GM12878 (cell line): ENCODE data around the gene CFAP161. TPM values are rescaled to one million over a fixed set of nuclear protein-coding genes. Genes with fewer than 3 reads are reported as not detected.

Experiments used
- FOXK2 ChIP-seq: fragments of 450-650 bp; IDR thresholded peaks from 2 replicates; pipeline ENCODE4 v1.6.1; 2017; ENCODE audit warnings: mild to moderate bottlenecking, moderate library complexity
- GATAD2B ChIP-seq: fragments of 450-650 bp; conservative IDR thresholded peaks from 2 replicates; pipeline ENCODE4 v1.6.1; 2017; ENCODE audit warnings: low read depth, mild to moderate bottlenecking, moderate library complexity
- MYC ChIP-seq: IDR thresholded peaks from 2 replicates; pipeline ENCODE4 v1.6.1; 2011; ENCODE audit warnings: mild to moderate bottlenecking, low read length, moderate library complexity, inconsistent platforms; ENCODE audit not compliant: insufficient read depth, insufficient replicate concordance, insufficient read length, severe bottlenecking
- NFYB ChIP-seq: IDR thresholded peaks from 2 replicates; pipeline ENCODE4 v1.6.1; 2011; ENCODE audit warnings: low read depth, mild to moderate bottlenecking, low read length, improper control_type of control experiment, moderate library complexity; ENCODE audit not compliant: insufficient read depth
- ZBTB40 ChIP-seq: fragments of 450-650 bp; IDR thresholded peaks from 2 replicates; pipeline ENCODE4 v1.6.1; 2016; ENCODE audit warnings: mild to moderate bottlenecking, moderate library complexity, borderline replicate concordance
- ZNF592 ChIP-seq: fragments of 450-650 bp; IDR thresholded peaks from 2 replicates; pipeline ENCODE4 v1.6.1; 2017; ENCODE audit warnings: mild to moderate bottlenecking, moderate library complexity
- ZNF687 ChIP-seq: fragments of 450-650 bp; IDR thresholded peaks from 2 replicates; pipeline ENCODE4 v1.6.1; 2017; ENCODE audit warnings: mild to moderate bottlenecking, moderate library complexity
- ZSCAN29 ChIP-seq: fragments of 450-650 bp; IDR thresholded peaks from 2 replicates; pipeline ENCODE4 v1.6.1; 2017; ENCODE audit warnings: mild to moderate bottlenecking, moderate library complexity
- polyA plus RNA-seq, 11 experiments: library from polyadenylated mRNA; depleted of rRNA in 4 of 11; unstranded in 6 of 11; stranded (reverse) in 5 of 11; fragments of >200 nt; fragmentation: Nextera tagmentation in 4 of 11; fragmentation: Illumina TruSeq in 1 of 11; extraction: Ambion mirVana in 4 of 11; extraction: Trizol in 1 of 11; gene quantifications; 1 replicate in 1 of 11; 2 replicates in 10 of 11; pipeline versions ENCODE4 v1.2.1 to v1.2.3, GENCODE V29; 2011 to 2016; ENCODE audit warnings: inconsistent platforms in 2 of 11, missing spikeins in 2 of 11, low read depth in 1 of 11
- total RNA-seq, 4 experiments: library from RNA; depleted of rRNA in 3 of 4; stranded (reverse); fragments of >200 nt in 3 of 4; fragmentation: Illumina TruSeq in 1 of 4; extraction: Trizol in 1 of 4; gene quantifications; 2 replicates each; pipeline versions ENCODE4 v1.2.1 to v1.2.3, GENCODE V29; 2013 to 2021
- TF ChIP-seq, protein P1 (sequence below): fragments of 450-650 bp; formaldehyde crosslinking; IDR thresholded peaks from 2 replicates; pipeline ENCODE4 v1.4.0; 2020; ENCODE audit warnings: mild to moderate bottlenecking, moderate library complexity

CFAP161 gene
- total and polyA plus RNA-seq, 10 of the 15 experiments (the other 5 are each of a cell fraction or from before 2014, with no cell fraction given): 0.31 TPM; not detected in 9

DNA sequence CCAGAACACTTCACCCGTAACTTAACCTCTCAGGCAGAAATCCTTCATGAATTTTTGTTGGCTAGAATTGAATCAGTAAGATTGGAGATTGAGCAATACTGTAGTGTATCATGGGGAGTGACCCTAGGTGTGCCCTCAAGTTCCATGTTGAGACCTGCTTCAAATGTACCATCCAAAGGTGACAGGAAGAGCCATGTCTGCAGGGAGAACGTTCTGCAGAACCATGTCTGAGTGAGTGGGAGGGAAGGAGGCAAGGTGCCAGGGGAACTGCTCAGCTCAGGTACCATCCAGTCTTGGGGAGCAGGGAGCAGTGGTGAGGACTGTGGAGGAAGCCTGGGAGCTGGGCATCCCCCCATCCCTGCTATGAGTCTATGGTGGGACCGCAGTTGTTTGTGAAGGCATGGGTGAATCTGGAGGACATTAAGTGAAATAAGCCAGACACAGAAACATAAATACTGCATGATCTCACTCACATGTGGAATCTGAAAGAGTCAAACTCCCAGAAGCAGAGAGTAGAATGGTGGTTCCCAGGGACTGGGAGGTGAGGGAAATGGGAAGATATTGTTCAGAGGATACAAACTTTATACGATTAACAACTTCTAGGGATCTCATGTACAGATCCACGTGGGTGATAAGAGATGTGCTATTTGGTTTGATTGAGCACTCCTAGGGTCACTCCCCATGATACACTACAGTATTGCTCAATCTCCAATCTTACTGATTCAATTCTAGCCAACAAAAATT lies 23.3 kb downstream of the CFAP161 start (continued):
- TF ChIP-seq, protein P1, sequence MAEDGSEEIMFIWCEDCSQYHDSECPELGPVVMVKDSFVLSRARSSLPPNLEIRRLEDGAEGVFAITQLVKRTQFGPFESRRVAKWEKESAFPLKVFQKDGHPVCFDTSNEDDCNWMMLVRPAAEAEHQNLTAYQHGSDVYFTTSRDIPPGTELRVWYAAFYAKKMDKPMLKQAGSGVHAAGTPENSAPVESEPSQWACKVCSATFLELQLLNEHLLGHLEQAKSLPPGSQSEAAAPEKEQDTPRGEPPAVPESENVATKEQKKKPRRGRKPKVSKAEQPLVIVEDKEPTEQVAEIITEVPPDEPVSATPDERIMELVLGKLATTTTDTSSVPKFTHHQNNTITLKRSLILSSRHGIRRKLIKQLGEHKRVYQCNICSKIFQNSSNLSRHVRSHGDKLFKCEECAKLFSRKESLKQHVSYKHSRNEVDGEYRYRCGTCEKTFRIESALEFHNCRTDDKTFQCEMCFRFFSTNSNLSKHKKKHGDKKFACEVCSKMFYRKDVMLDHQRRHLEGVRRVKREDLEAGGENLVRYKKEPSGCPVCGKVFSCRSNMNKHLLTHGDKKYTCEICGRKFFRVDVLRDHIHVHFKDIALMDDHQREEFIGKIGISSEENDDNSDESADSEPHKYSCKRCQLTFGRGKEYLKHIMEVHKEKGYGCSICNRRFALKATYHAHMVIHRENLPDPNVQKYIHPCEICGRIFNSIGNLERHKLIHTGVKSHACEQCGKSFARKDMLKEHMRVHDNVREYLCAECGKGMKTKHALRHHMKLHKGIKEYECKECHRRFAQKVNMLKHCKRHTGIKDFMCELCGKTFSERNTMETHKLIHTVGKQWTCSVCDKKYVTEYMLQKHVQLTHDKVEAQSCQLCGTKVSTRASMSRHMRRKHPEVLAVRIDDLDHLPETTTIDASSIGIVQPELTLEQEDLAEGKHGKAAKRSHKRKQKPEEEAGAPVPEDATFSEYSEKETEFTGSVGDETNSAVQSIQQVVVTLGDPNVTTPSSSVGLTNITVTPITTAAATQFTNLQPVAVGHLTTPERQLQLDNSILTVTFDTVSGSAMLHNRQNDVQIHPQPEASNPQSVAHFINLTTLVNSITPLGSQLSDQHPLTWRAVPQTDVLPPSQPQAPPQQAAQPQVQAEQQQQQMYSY (CRISPR knock-in tag): no peak
- no peak for TF ChIP-seq MYC
- no peak for TF ChIP-seq ZNF592
- no peak for TF ChIP-seq FOXK2
- no peak for TF ChIP-seq ZSCAN29
- TF ChIP-seq NFYB: no peak
- TF ChIP-seq GATAD2B: no peak
- TF ChIP-seq ZNF687: no peak
- no peak for TF ChIP-seq ZBTB40
